ENCODE data around the gene PRSS53.

Gene PRSS53

GRCh38 chr16:31077592-31078396 is 10.9 kb downstream of the PRSS53 start:
- no peak for DNase-seq (ENCODE audit: low spot score)

GRCh38 chr16:31077024-31077423 is 11.7 kb downstream of the PRSS53 start:
- no peak for DNase-seq (ENCODE audit: low spot score)

GRCh38 chr16:31076319-31076718 is 12.4 kb downstream of the PRSS53 start:
- no peak for DNase-seq (ENCODE audit: low spot score)

- DNase-seq (ENCODE audit: low spot score) = no peak
Observed at GRCh38 chr16:31074814-31075183, 13.9 kb downstream of the PRSS53 start.

GRCh38 chr16:31073970-31074813 is 14.6 kb downstream of the PRSS53 start, which contains the start of the genes ZNF646 and ZNF668:
Gene ZNF646, plus strand, starts transcription at chr16:31074422. Its CDS starts 1,903 bp downstream, at chr16:31076325.
Gene ZNF668, minus strand, starts transcription at chr16:31074240. Its CDS starts 9,781 bp downstream, at chr16:31064459.
- peak; percentile 99 for DNase-seq (ENCODE audit: low spot score)

GRCh38 chr16:31073142-31073969 is 15.4 kb downstream of the PRSS53 start:
- peak; percentile 89 for DNase-seq (ENCODE audit: low spot score)

- DNase-seq (ENCODE audit: low spot score) = peak; percentile 44
Observed at GRCh38 chr16:31072540-31073141, 16.1 kb downstream of the PRSS53 start.

- DNase-seq (ENCODE audit: low spot score) = no peak
Observed at GRCh38 chr16:31071861-31072260, 16.9 kb downstream of the PRSS53 start.

GRCh38 chr16:31067342-31067741 is 21.4 kb downstream of the PRSS53 start:
- no peak for DNase-seq (ENCODE audit: low spot score)

- DNase-seq (ENCODE audit: low spot score) = no peak
Observed at GRCh38 chr16:31064882-31065461, 23.8 kb downstream of the PRSS53 start.

- DNase-seq (ENCODE audit: low spot score) = peak; percentile 52
Observed at GRCh38 chr16:31063843-31064611, 24.7 kb downstream of the PRSS53 start.

- no peak for DNase-seq (ENCODE audit: low spot score)
Observed at GRCh38 chr16:31063495-31063842, 25.3 kb downstream of the PRSS53 start.

GRCh38 chr16:31061813-31062440 is 26.8 kb downstream of the PRSS53 start:
- DNase-seq (ENCODE audit: low spot score) = no peak

GRCh38 chr16:31061126-31061812 is 27.5 kb downstream of the PRSS53 start:
- no peak for DNase-seq (ENCODE audit: low spot score)

GRCh38 chr16:31055613-31056012 is 33.1 kb downstream of the PRSS53 start:
- no peak for DNase-seq (ENCODE audit: low spot score)

GRCh38 chr16:31052114-31052513 is 36.6 kb downstream of the PRSS53 start:
- DNase-seq (ENCODE audit: low spot score) = no peak

- DNase-seq (ENCODE audit: low spot score) = no peak
Observed at GRCh38 chr16:31050280-31051030, 38.3 kb downstream of the PRSS53 start.

- DNase-seq (ENCODE audit: low spot score) = no peak
Observed at GRCh38 chr16:31043898-31044481, 44.8 kb downstream of the PRSS53 start.

All from activated CD4-positive, alpha-beta T cell treated with anti-CD3 and anti-CD28 coated beads, Interleukin-2, Interleukin-4, amounts not matched to agents 100 ng/mL and 50 ng/mL, durations not matched to agents 16 hours and 8 hours (primary cell).